ENCODE measurements around the gene RFC5. TPM values are rescaled to one million over a fixed set of nuclear protein-coding genes. Genes with fewer than 3 reads are reported as not detected.

RFC5 gene
- total RNA-seq, 1 experiment from 2014 or later = 100 TPM

GRCh38 chr12:118029166-118029565 is 12.7 kb downstream of the RFC5 start:
- no peak for DNase-seq
- Histone ChIP-seq H3K9ac (ENCODE audit: low read length) (no peak overlapping the region), H3K79me2 (ENCODE audit: low read length) (no peaks in the 10 kb centered on the region), H3K4me2 (ENCODE audit: low read length) (no peak overlapping the region), H4K20me1 (ENCODE audit: low read length) (no peaks in the 10 kb centered on the region), H3K9me3 (ENCODE audit: low read length) (no peaks in the 10 kb centered on the region), H3K27ac (ENCODE audit: low read length) (no peak overlapping the region), H3K36me3 (ENCODE audit: low read depth, low read length) (peaks cover 72% of the 10 kb centered on the region), H2AFZ (ENCODE audit: low read length) (no peak overlapping the region), H3K4me3 (ENCODE audit: low read length) (no peak overlapping the region), H3F3A (ENCODE audit: low read length, unreplicated experiment) (no peaks in the 10 kb centered on the region), H3K4me1 (ENCODE audit: insufficient read depth, low read length) (peaks cover 22% of the 10 kb centered on the region), H3K9me2 (replicated peaks; ENCODE audit: low read length) (no peaks in the 10 kb centered on the region), H3K27me3 (ENCODE audit: low read length) (no peaks in the 10 kb centered on the region)
- CTCF ChIA-PET = no interaction called here
- no peak for TF ChIP-seq EZH2phosphoT487 (IDR thresholded peaks at IDR 0.05; ENCODE audit: borderline replicate concordance, low read length)
- POLR2A ChIA-PET (ENCODE audit: unreplicated experiment) = no interaction called here
- no TSS peak for BruUV-seq (replicated peaks)
- intact Hi-C loops (cut with micrococcal nuclease) = no loop called here
- no peak for ATAC-seq

GRCh38 chr12:118032188-118032587 is 15.7 kb downstream of the RFC5 start:
- Histone ChIP-seq H3K27me3 (ENCODE audit: low read length) (no peaks in the 10 kb centered on the region), H3K9me3 (ENCODE audit: low read length) (no peaks in the 10 kb centered on the region), H3K79me2 (ENCODE audit: low read length) (no peaks in the 10 kb centered on the region), H3K4me2 (ENCODE audit: low read length) (no peak overlapping the region), H2AFZ (ENCODE audit: low read length) (no peak overlapping the region), H3F3A (ENCODE audit: low read length, unreplicated experiment) (no peaks in the 10 kb centered on the region), H3K4me3 (ENCODE audit: low read length) (no peak overlapping the region), H3K4me1 (ENCODE audit: insufficient read depth, low read length) (peaks cover 31% of the 10 kb centered on the region), H3K9ac (ENCODE audit: low read length) (no peak overlapping the region), H3K36me3 (ENCODE audit: low read depth, low read length) (peaks cover 71% of the 10 kb centered on the region), H4K20me1 (ENCODE audit: low read length) (no peaks in the 10 kb centered on the region), H3K9me2 (replicated peaks; ENCODE audit: low read length) (no peaks in the 10 kb centered on the region), H3K27ac (ENCODE audit: low read length) (peak overlapping the region; percentile 48; the same call in 1 of the 2 replicates)
- intact Hi-C loops (cut with micrococcal nuclease) = loop anchor here (5.0 kb wide), 1 partner anchor 65 kb away; the partner anchor contains the start of gene KSR2
- POLR2A ChIA-PET (ENCODE audit: unreplicated experiment) = no interaction called here
- TF ChIP-seq EZH2phosphoT487 (IDR thresholded peaks at IDR 0.05; ENCODE audit: borderline replicate concordance, low read length) = no peak
- TF ChIP-seq CTCF (conservative IDR thresholded peaks at IDR 0.05; ENCODE audit: low read depth, low read length) = no peak
- TF ChIP-seq EZH2 (IDR thresholded peaks at IDR 0.05; ENCODE audit: low read length, unreplicated experiment) = no peak
- no peak for DNase-seq
- BruUV-seq (replicated peaks) = no TSS peak
- no peak for ATAC-seq
- CTCF ChIA-PET = no interaction called here

- Histone ChIP-seq H3K9ac (ENCODE audit: low read length) (no peak overlapping the region; the same call in 1 of the 2 replicates), H2AFZ (ENCODE audit: low read length) (no peak overlapping the region), H4K20me1 (ENCODE audit: low read length) (no peaks in the 10 kb centered on the region), H3K79me2 (ENCODE audit: low read length) (no peaks in the 10 kb centered on the region), H3K9me3 (ENCODE audit: low read length) (no peaks in the 10 kb centered on the region), H3K27me3 (ENCODE audit: low read length) (no peaks in the 10 kb centered on the region), H3K36me3 (ENCODE audit: low read depth, low read length) (peaks cover 73% of the 10 kb centered on the region), H3K4me1 (ENCODE audit: insufficient read depth, low read length) (peaks cover 36% of the 10 kb centered on the region), H3K4me2 (ENCODE audit: low read length) (peak overlapping the region; percentile 20; the same call in 1 of the 2 replicates), H3F3A (ENCODE audit: low read length, unreplicated experiment) (no peaks in the 10 kb centered on the region), H3K4me3 (ENCODE audit: low read length) (no peak overlapping the region), H3K27ac (ENCODE audit: low read length) (peak overlapping the region; percentile 48), H3K9me2 (replicated peaks; ENCODE audit: low read length) (no peaks in the 10 kb centered on the region)
- ChIA-PET POLR2A (ENCODE audit: unreplicated experiment) (interaction anchor here (0.5 kb wide), 1 partner anchor 26 kb away, joined by 3 read pairs; no protein-coding TSS in a partner anchor), CTCF (interaction anchor here (0.6 to 0.7 kb wide), 4 partner anchors 17 to 156 kb away, joined by 3 to 8 read pairs (median 6); no protein-coding TSS in a partner anchor)
- BruUV-seq (replicated peaks) = TSS peak; percentile 35
- TF ChIP-seq EZH2 (IDR thresholded peaks at IDR 0.05; ENCODE audit: low read length, unreplicated experiment) = no peak
- no peak for TF ChIP-seq CTCF (conservative IDR thresholded peaks at IDR 0.05; ENCODE audit: low read depth, low read length)
- no peak for TF ChIP-seq EZH2phosphoT487 (IDR thresholded peaks at IDR 0.05; ENCODE audit: borderline replicate concordance, low read length)
- ATAC-seq (peak; percentile 56), DNase-seq (peak; percentile 58)
- intact Hi-C loops (cut with micrococcal nuclease) = loop anchor here (5.0 kb wide), 1 partner anchor 66 kb away; the partner anchor contains the start of gene KSR2
Observed at GRCh38 chr12:118033323-118033722, 16.8 kb downstream of the RFC5 start.

Measured in PC-3 (cell line).